ENCODE data around the gene BANP.

BANP gene

DNA sequence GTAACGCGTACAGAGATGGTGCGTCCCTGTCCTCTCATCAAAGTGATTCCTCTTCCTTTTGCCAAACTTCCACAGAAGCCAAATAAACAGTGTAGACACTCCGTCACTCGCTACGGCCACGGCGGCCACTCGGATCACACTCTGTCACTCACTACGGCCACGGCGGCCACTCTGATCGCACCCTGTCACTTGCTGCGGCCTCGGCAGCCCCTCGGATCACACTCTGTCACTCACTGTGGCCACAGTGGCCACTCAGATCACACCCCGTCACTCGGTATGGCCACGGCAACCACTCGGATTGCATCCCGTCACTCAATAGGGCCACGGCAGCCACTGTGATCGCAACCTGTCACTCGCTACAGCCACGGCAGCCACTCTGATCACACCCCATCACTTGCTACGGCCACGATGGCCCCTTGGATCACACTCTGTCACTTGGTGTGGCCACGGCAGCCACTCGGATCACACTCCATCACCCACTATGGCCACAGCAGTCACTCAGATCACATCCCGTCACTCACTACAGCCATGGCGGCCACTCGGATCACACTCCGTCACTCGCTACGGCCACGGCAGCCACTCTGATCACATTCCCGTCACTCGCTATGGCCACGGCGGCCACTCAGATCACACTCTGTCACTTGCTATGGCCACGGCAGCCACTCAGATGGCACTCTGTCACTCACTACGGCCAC is 170.8 kb downstream of the BANP start:
- DNase-seq (ENCODE audit: low read depth in 2 of 2): no peak

All from stimulated activated CD4-positive, alpha-beta T cell treated with anti-CD3 and anti-CD28 coated beads, Interleukin-4, amount 100 ng/mL, for 48 hours (primary cell).